ENCODE results near the gene OSBPL1A. TPM values are rescaled to one million over a fixed set of nuclear protein-coding genes. Genes with fewer than 3 reads are reported as not detected.

Gene OSBPL1A
- total and polyA plus RNA-seq, 11 donors, result 32.8 to 85.4 (median 71.0) TPM

- peaks cover 0 to 31% (median 12%) of the 10 kb centered on the region in 12 donors for H3K4me1 ChIP-seq
- TF ChIP-seq POLR2A (IDR thresholded peaks at IDR 0.05), result no peak
- TF ChIP-seq, protein P1, sequence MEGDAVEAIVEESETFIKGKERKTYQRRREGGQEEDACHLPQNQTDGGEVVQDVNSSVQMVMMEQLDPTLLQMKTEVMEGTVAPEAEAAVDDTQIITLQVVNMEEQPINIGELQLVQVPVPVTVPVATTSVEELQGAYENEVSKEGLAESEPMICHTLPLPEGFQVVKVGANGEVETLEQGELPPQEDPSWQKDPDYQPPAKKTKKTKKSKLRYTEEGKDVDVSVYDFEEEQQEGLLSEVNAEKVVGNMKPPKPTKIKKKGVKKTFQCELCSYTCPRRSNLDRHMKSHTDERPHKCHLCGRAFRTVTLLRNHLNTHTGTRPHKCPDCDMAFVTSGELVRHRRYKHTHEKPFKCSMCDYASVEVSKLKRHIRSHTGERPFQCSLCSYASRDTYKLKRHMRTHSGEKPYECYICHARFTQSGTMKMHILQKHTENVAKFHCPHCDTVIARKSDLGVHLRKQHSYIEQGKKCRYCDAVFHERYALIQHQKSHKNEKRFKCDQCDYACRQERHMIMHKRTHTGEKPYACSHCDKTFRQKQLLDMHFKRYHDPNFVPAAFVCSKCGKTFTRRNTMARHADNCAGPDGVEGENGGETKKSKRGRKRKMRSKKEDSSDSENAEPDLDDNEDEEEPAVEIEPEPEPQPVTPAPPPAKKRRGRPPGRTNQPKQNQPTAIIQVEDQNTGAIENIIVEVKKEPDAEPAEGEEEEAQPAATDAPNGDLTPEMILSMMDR (IDR thresholded peaks at IDR 0.05), result no peak
- 77 to 82% (median 80%) methylated on average over 8 of the region's 8 CpGs for WGBS, 4 donors
- DNase-seq, result no peak
- no peaks in the 10 kb centered on the region for H3K27me3 ChIP-seq
- H3K9me3 ChIP-seq, result no peaks in the 10 kb centered on the region
- peak in 1 of 4 donors; percentile 7 for ATAC-seq
- peak overlapping the region in 4 of 12 donors; percentile 25 to 50 (median 47) for H3K27ac ChIP-seq
- intact Hi-C loops (cut with DNase I), result no loop called here
- H3K4me3 ChIP-seq, result no peak overlapping the region
- no peaks in the 10 kb centered on the region for H3K36me3 ChIP-seq
Observed at GRCh38 chr18:24201699-24202687, 195.6 kb downstream of the OSBPL1A start.

DNA sequence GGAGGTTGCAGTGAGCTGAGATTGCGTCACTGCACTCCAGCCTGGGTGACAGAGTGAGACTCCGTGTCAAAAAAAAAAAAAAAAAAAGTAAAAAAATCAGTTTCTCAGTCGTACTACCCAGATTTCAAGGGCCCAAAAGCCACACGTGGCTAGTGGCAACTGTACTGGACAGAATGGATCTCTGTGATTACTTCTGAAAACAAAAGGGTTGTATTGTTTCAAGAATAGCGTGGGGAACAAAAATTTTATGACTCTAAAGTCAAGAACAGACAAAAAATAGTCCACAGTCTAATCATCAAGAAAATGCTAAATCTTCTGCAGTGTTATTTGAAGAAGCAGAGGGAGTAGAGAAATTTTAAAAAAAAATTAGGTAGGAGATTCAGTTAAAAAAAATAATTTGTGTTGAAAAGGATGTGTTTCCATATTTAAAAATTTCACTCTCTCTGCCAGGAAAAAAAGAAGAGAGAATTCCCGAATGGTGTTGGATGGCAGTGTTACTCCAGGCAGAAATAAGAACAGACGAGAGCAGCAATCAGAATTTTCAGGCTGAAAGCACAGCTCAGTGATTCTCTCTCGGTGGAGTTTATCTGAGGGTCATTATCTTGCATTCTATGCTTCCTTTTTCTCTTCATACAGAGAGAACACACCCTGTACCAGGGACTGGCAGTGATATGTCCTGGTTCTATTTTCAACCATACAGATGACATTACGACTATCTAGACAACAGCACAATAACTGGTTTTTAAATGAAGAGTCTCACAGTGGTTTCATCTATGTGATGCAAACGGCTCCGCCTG lies 196.9 kb downstream of the OSBPL1A start:
- Histone ChIP-seq H3K27ac (peak overlapping the region in 8 of 12 donors; percentile 9 to 50 (median 20)), H3K9me3 (no peaks in the 10 kb centered on the region), H3K27me3 (no peaks in the 10 kb centered on the region), H3K4me3 (no peak overlapping the region), H3K4me1 (peaks cover 0 to 31% (median 12%) of the 10 kb centered on the region in 12 donors), H3K36me3 (peaks cover 0 to 5% (median 0%) of the 10 kb centered on the region in 9 donors)
- intact Hi-C loops (cut with DNase I), result no loop called here
- 49 to 63% (median 59%) methylated on average over 11 of the region's 11 CpGs for WGBS, 4 donors
- ATAC-seq, result peak; percentile 60 to 79 (median 70)
- DNase-seq, result no peak
- TF ChIP-seq, protein P1 (IDR thresholded peaks at IDR 0.05), result no peak
- TF ChIP-seq POLR2A (IDR thresholded peaks at IDR 0.05), result no peak

DNA sequence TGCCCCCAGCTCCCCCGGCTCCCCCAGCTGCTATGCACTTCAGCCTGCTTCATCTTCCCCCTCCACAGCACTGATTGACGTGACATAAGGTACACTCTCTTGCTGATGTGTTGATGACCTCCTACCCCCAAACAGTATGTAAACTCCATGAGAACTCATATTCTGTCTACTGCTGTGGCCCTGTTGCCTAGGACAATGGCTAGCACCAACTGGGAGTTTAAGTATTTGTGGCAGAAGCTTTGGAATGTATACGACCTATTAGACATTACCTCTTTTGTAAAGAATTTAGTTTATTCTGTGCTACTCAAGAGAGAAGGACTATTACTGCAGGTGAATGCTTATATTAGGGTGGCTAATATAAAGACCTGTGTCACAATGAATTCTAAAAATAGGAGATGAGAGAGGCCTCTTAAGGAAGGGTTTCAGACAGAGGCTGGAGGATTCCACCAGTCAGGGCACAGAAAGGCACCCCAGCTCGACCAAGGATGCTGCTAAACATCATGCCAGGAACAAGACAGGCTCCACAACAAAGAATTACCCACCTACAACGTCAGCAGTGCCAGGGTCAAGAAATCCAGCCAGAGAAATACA lies 198.2 kb downstream of the OSBPL1A start:
- no peaks in the 10 kb centered on the region for H3K9me3 ChIP-seq
- H3K4me1 ChIP-seq, result peaks cover 0 to 31% (median 12%) of the 10 kb centered on the region in 12 donors
- WGBS, 4 donors, result 63 to 75% (median 71%) methylated on average over 5 of the region's 5 CpGs
- intact Hi-C loops (cut with DNase I), result loop anchor here in 1 of 10 donors (10.0 kb wide), 1 partner anchor 115 kb away; no protein-coding TSS in a partner anchor
- no peaks in the 10 kb centered on the region for H3K27me3 ChIP-seq
- no peak for DNase-seq
- no peak overlapping the region for H3K4me3 ChIP-seq
- ATAC-seq, result peak; percentile 25 to 65 (median 56)
- H3K27ac ChIP-seq, result no peak overlapping the region
- TF ChIP-seq, protein P1 (IDR thresholded peaks at IDR 0.05), result no peak
- TF ChIP-seq POLR2A (IDR thresholded peaks at IDR 0.05), result no peak
- peaks cover 0 to 17% (median 4%) of the 10 kb centered on the region in 9 donors for H3K36me3 ChIP-seq

All from heart left ventricle (tissue), 16 donors.